ENCODE results near the gene GUCA1A. TPM values are rescaled to one million over a fixed set of nuclear protein-coding genes. Genes with fewer than 3 reads are reported as not detected.
A peak's percentile ranks its signal among the peaks of the same experiment; 100 is the strongest.
"Not testable (repeated sequence)": the region's sequence is repeated elsewhere in the genome, so short reads cannot be mapped to it uniquely, and the experiment has no call there.

The GUCA1A gene
- polyA plus RNA-seq, 1 experiment: 0.20 TPM

DNA sequence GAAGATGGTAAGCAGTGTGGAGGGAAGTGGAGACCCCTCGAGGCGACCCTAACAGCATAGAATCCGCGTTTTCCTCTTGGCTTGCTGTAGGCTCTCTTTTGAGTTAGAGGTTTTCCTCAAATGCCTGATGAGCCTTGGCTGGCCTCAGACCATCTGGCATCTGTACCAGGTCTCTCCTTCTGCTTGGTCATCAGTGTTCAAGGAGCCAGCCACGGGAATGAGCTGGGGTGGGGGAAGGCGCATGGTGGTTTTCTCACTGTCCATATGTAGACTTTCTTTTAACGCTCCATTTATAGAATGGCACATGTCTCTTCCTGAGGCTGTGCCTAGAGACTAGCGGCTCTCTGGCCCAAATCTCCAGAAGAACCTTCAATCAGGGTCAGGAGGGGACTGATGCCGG, 8.1 kb upstream of the GUCA1A start:
- H3K4me3 ChIP-seq (ENCODE audit: low read depth, low read length): no peak overlapping the region
- CTCF ChIA-PET: interaction anchor here (1.0 to 9.6 kb wide), 8 partner anchors 11 to 89 kb away, joined by 3 to 121 read pairs (median 6); no protein-coding TSS in a partner anchor
- TF ChIP-seq, protein P1, sequence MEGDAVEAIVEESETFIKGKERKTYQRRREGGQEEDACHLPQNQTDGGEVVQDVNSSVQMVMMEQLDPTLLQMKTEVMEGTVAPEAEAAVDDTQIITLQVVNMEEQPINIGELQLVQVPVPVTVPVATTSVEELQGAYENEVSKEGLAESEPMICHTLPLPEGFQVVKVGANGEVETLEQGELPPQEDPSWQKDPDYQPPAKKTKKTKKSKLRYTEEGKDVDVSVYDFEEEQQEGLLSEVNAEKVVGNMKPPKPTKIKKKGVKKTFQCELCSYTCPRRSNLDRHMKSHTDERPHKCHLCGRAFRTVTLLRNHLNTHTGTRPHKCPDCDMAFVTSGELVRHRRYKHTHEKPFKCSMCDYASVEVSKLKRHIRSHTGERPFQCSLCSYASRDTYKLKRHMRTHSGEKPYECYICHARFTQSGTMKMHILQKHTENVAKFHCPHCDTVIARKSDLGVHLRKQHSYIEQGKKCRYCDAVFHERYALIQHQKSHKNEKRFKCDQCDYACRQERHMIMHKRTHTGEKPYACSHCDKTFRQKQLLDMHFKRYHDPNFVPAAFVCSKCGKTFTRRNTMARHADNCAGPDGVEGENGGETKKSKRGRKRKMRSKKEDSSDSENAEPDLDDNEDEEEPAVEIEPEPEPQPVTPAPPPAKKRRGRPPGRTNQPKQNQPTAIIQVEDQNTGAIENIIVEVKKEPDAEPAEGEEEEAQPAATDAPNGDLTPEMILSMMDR (IDR thresholded peaks at IDR 0.05; ENCODE audit: insufficient read depth, low read depth, low read length): no peak
- no peaks in the 10 kb centered on the region for H3K36me3 ChIP-seq (ENCODE audit: control insufficient read depth, insufficient read depth, low read length)
- POLR2A ChIA-PET: interaction anchor here (0.6 kb wide), 1 partner anchor 1379 kb away, joined by 3 read pairs; no protein-coding TSS in a partner anchor
- DNase-seq (ENCODE audit: low read depth): peak; percentile 17
- peaks cover 4% of the 10 kb centered on the region; the same call in 1 of the 2 replicates for H3K27me3 ChIP-seq (ENCODE audit: control insufficient read depth, insufficient read depth, low read length)

DNA sequence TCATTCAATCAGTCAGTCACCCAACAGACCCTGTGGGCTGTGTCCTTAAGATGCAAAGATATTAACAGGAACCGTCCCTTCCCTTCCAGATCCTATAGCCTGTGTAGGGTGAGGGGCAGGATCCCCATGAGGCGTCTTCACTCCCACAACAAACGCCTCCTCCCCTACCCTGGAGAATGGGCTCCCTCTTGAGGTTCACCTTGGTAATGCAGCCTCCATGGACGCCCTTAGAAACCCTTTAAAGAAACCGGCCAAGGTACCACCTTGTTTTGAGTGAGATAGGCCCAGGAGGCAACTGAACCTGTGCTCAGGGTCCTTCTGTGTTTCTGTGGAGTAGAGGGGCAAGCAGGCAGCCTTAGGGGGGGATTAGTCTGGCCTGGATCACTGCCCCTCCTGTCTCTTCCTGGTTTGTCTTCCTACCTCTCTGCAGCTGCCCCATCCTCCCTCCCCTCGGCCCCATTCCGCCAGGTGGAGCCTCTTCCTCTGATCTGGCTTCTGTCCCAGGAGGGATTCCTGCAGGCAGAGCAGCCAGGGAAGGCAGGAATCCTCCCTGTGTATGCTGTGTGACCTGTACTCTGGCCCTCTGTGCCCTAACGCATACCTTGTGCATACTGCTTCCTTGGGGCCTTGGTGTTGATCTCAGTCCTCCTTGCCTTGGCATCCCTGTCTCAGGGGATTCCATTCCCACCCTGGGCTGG, 6.6 kb upstream of the GUCA1A start:
- Histone ChIP-seq H3K27me3 (ENCODE audit: control insufficient read depth, insufficient read depth, low read length) (peaks cover 5% of the 10 kb centered on the region; the same call in 1 of the 2 replicates), H3K36me3 (ENCODE audit: control insufficient read depth, insufficient read depth, low read length) (no peaks in the 10 kb centered on the region), H3K4me3 (ENCODE audit: low read depth, low read length) (no peak overlapping the region)
- ChIA-PET POLR2A (no interaction called here), CTCF (interaction anchor here (0.6 to 9.6 kb wide), 17 partner anchors 9 to 447 kb away, joined by 3 to 121 read pairs (median 4); partner anchors contain the start of gene GUCA1B)
- no peak for DNase-seq (ENCODE audit: low read depth)
- TF ChIP-seq, protein P1 (IDR thresholded peaks at IDR 0.05; ENCODE audit: insufficient read depth, low read depth, low read length): peak; percentile 94

DNA sequence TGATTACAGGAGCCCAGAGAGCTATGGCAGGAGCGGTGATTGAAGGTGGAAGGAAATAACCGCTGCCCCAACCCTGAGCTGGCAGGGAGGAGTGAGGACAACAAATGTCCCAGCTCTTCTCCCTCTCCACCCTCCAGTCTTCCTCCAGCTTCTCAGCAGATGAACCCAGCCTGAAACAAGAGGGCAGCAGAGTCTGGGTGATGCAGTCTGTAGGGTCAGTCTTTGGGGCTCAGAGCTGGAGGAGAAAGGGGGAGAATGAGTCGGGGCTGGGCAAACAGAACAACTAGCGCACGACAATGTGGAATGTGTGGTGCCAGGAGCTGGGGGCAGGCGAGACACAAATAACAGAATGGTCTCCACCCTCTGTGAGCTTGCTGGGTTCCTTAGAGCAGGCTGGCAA, 4.5 kb upstream of the GUCA1A start:
- POLR2A ChIA-PET: no interaction called here
- no peak overlapping the region for H3K4me3 ChIP-seq (ENCODE audit: low read depth, low read length)
- H3K36me3 ChIP-seq (ENCODE audit: control insufficient read depth, insufficient read depth, low read length): no peaks in the 10 kb centered on the region
- DNase-seq (ENCODE audit: low read depth): no peak
- 0 out of 2 replicates have a peak, but pooled peaks cover 4% of the 10 kb centered on the region for H3K27me3 ChIP-seq (ENCODE audit: control insufficient read depth, insufficient read depth, low read length)
- CTCF ChIA-PET: interaction anchor here (0.6 to 9.6 kb wide), 13 partner anchors 8 to 382 kb away, joined by 3 to 121 read pairs (median 5); partner anchors contain the start of gene TOMM6
- TF ChIP-seq, protein P1 (IDR thresholded peaks at IDR 0.05; ENCODE audit: insufficient read depth, low read depth, low read length): peak; percentile 23; the same call in 1 of the 2 replicates

DNA sequence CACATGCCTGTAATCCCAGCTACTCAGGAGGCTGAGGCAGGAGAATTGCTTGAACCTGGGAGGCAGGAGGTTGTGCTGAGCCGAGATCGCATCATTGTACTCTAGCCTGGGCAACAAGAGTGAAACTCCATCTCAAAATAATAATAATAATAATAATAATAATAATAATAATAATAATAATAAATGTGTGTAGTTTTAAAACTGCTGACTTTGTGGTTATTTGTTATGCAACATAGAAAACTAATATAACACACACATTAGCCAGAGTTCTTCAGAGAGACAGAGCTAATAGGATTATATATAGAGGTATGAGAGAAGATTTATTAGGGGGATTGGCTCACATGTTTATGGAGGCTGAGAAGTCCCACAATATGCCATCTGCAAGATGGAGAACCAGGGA, 3.4 kb upstream of the GUCA1A start:
- POLR2A ChIA-PET; H3K36me3 ChIP-seq (ENCODE audit: control insufficient read depth, insufficient read depth, low read length); H3K4me3 ChIP-seq (ENCODE audit: low read depth, low read length); DNase-seq (ENCODE audit: low read depth); H3K27me3 ChIP-seq (ENCODE audit: control insufficient read depth, insufficient read depth, low read length): not testable (repeated sequence)
- CTCF ChIA-PET: interaction anchor here (1.0 to 9.6 kb wide), 6 partner anchors 10 to 377 kb away, joined by 3 to 121 read pairs (median 10); no protein-coding TSS in a partner anchor

DNA sequence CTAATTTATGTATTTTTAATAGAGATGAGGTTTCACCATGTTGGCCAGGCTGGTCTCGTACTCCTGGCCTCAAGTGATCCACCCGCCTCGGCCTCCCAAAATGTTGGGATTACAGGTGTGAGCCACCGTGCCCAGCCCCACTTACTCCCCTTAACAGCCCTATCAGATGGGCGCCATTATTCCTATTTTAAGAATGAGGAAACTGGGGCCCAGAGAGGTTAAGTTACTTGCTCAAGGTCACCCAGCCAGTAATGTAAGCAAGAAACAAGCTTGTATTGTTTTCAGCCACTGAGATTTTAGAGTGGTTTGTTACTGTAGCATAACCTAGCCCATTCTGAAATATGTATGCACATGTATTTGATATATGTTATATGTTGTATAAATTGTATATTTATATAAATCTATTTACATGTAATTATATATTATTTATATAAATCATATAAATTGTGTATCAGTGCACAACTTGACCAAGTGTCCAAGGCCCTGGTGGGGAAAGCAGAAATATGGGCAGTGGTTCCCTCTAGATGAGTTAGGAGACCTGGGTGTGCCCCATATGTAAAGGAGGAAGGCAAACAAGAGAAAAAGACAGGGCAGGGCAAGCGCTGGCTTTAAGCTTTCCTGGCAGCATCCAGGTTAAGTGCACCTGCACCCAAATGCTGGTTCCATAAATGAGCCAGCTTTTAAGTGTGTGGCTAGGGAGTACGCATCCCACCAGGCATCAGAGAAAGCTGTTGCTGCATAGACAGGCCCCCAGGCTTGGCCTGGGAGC, 1.2 kb upstream of the GUCA1A start:
- Histone ChIP-seq H3K27me3 (ENCODE audit: control insufficient read depth, insufficient read depth, low read length) (0 out of 2 replicates have a peak, but pooled peaks cover 4% of the 10 kb centered on the region), H3K36me3 (ENCODE audit: control insufficient read depth, insufficient read depth, low read length) (no peaks in the 10 kb centered on the region), H3K4me3 (ENCODE audit: low read depth, low read length) (no peak overlapping the region)
- TF ChIP-seq, protein P1 (IDR thresholded peaks at IDR 0.05; ENCODE audit: insufficient read depth, low read depth, low read length): no peak
- POLR2A ChIA-PET: no interaction called here
- CTCF ChIA-PET: interaction anchor here (1.6 kb wide), 1 partner anchor 43 kb away, joined by 5 read pairs; no protein-coding TSS in a partner anchor
- DNase-seq (ENCODE audit: low read depth): no peak
